GM21526 (cell line): Measurements from ENCODE around the gene CCDC78.
"Not testable (repeated sequence)": the region's sequence is repeated elsewhere in the genome, so short reads cannot be mapped to it uniquely, and the experiment has no call there.

Experiments used
- ATAC-seq: cut with Tn5 transposase; IDR thresholded peaks from one replicate; pipeline ENCODE4 v1.9.1; 2021; ENCODE audit warnings: moderate library complexity; ENCODE audit not compliant: unreplicated experiment, low FRiP score

Gene CCDC78

DNA sequence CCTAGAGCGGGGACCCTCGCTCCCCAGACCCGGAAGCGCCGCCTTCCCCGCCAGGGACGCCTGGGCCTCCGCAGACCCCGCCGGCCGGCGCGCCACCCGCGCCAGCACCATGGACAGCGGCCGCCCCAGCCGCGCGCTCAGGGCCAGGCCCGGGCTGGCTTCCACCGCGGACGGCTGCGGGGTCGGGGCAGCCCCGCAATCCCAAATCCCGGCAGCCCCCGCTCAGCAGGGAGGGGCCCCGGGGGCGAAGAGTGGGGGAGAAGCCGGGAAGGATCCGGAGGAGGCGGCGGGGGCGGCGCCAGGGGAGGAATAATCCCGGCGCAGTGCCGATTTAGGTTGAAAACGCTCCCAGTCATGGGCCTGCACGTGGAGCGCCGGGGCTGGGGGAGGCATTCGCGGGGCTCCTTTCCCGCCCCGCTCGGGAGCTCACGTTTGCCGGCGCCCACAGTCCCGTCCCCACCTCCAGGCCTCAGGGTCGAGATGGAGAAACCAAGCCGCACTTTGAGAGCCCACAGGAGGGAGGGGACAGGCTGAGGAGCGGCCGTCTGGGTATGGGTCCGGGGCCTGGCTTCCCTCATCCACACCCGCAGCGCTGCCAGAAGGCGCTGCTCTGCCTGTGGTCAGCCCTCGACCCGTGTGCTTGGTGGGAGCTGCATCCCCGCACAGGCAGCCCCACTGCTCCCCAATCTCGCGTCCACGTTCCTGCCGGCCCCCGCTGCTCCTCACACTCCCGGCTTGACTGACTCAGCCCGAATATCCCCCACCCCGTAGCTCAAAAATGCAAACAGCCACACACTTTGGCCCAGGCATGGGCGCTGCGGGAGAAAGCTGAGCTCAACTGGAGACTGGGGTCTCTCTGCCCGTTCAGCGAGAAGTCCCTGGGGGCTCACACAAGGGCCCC lies 25.3 kb downstream of the CCDC78 start:
- no peak for ATAC-seq

DNA sequence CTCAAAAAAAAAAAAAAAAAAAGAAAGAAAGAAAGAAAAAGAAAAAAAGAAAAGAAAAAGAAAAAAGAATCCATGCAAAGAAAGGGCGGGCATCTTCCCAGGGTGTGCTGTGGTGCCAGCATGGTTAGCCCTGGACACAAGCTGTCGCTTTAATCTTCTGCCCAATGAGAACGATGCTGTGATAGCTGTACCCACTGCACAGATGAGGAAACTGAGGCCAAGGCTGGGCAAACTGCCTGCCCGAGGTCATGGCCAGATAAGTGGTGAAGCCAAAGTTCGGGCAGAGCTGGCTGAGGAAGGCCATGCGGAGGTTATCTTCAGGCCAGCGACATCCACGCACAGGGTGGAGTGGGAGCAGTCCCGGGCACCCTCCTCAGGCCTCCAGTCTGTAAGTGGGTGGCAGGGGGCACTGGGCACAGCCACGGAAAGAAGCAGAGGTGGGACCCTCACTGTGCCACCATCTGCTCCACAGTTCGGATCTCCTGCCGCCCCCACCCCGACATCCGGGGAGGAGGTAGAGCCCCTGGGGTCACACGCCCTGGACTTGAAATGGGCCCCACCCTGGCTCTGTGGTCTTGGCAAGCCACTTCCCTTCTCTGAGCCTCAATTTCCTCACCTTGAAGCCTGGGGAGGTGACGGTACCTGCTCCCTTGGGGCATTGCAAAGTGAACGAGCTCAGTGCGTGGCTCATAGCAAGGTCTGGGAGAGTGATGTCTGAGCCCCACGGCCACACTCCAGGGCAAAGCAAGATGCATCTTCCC lies 27.2 kb downstream of the CCDC78 start:
- ATAC-seq = no peak

DNA sequence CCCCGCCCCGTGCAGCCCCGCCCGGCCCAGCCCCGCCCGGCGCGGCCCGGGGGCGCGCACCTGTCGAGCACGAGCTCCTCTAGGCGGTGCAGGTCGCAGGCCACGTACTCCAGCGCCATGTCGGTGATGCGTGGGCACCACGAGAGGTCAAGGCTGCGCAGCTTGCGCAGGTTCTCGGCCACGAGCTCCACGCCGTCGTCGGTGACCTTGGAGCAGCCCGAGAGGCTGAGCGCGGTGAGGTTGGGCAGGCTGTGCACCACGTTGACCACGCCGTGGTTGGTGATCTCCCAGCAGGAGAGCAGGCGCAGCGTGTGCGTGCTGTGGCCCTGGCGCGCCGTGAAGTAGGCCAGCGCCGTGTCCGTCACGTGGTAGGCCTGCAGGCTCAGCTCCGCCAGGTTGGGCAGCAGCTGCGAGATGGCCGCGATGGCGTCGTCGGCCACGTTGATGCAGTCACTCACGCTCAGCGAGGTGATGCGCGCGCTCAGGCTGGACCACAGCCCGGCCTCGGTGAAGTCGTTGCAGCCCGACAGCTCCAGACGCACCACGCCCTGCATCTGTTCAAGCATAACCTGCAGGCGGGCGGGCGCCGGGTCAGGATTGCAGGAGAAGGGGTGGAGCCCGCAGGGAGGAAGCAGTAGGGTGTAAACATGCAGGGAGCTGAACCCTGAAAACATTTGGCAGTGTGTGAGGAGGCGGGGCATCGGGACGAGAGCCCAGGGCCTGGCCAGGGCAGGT lies 30.7 kb downstream of the CCDC78 start:
- no peak for ATAC-seq

DNA sequence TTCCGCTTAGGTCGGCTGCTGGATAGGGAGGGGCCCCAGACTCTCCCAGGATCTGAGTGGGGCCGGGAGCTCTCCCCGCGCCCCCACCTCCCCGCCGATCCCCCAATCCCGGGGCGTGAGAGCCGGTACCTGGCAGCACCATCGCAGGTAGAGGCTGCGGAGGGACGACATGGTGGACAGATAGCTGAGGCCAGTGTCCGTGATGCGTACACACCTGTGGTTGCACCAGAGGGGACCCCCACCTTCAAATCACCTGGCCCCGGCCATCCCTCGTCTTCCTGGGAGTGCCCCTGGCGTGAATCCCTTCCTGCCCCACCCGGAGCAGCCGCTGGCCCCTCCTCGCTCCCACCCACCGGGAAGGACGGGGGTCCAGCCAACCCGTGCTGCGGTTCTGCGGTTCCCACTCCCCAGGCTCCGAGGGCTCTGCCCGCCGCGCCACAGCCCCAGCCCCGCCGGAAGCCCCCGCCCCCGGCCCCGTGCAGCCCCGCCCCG lies 31.3 kb downstream of the CCDC78 start:
- ATAC-seq = no peak

DNA sequence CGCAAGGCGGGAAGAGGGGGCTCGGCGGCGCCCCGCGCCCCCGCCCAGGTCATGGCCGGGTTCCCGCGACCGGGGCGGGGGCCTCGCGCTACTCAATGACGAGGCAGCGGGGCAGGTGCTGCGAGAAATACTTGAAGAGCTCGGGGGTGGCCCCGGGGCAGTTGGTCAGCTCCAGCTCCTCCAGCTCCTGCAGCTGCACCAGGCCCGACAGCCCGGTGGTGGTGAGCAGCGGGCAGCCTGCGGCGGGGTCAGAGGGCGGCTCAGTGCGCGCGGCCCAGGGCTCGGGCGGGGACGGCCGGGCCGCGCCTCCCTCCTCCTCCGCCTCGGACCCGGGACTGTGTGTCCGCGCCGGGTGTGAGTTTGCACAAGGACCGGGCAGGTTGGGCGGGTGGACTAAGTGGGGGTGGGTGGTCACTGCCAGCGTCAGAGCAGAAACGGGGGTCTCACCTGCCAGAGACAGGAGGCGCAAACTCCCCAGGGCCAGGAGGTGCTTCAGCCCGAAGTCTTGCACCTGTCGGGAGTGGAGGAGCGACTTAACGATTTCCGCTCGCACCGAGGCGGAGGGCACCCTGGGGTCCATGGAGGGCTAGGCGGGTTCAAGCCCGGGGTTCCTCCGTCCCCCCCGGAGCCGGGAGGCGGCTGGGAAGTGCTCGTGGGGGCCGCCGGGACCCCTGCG lies 31.9 kb downstream of the CCDC78 start:
- ATAC-seq = no peak

DNA sequence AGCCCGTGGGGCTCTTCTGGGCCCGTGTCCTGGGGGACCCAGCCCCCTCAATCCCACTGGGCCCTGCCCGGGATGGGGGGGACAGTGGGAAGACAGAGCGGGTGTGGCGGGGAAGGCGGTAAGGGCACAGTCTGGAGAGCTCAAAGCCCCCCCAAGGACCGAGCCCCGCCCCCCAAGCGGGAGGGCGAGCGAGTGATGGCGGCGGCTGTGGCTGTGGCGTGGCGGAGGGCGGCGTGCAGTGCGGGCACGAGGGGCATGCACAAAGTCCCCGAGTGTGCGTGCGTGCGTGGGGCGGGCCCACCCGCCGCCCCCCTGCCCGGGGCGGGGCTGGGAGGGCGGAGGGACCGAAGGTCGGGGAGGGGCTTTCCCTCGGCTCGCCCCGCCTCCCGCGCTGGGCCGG lies 32.5 kb downstream of the CCDC78 start:
- ATAC-seq = no peak

DNA sequence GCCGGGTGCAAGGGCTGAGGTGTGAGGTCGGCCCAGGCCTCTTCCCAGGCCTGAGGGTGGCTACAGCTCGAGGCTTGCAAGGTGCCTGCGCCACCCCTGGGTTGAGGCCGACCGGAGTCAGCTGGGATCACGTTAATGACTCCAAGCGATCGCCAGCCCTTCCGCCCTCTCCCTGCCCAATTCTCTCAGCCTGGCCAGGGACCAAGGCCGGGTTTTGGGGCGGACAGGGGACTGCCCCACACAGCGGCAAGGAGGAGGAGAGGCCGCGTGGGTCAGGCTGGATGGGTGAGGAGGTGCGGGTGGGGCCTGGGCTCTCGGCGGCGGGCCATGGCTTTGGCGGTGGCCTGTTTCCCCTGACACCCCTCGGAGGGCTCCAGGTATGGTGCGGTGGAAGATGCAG lies 32.9 kb downstream of the CCDC78 start:
- ATAC-seq = no peak

DNA sequence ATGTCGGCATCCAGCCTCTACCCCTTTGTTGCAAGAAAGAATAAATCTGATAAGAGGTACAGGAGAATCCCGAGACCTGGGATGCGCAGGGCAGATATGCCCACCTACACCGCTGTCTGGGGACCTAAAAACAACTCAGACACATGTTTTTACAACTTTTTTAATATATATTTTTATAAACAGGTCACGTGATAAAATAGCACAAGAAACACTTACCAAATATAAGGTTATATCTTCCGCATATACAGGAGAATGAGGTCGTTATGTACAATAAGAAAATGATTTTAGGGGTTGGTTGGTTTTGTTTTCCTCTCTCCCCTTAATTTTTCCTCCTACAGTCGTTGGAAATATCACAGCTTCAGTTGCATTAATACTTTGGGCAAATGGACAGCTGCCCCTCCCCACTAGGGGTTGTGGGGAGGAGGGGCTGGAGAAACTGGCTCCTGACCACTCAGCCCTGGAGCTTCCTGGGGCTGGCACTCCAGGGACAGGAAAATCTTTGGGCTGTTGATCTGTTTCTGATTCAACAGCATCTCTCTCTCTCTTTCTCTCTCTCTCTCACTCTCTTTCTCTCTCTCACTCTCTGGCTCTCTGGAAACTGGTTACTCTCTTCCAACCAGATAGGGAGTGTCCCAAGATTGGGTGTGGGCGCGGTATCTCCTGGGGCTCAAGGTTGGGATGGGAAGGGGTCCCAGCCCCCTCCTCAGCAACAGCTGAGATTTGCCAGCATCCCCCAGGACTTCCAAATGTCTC lies 33.7 kb downstream of the CCDC78 start:
- ATAC-seq = no peak

DNA sequence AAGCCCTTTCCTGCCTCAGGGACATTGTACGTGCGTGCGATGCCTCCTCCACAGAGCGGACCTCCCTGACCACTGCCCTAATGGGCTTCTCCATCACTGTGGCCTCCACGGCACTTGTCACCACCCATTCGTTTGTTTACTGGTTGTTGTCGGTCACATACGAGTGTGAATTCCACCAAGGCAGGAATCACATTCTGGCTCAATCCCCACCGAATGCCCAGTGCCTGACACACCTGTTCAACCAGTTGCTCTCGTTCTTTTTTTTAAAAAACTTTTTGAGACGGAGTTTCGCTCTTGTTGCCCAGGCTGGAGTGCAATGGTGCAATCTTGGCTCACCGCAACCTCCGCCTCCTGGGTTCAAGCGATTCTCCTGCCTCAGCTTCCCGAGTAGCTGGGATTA lies 35.0 kb downstream of the CCDC78 start:
- not testable (repeated sequence) for ATAC-seq

DNA sequence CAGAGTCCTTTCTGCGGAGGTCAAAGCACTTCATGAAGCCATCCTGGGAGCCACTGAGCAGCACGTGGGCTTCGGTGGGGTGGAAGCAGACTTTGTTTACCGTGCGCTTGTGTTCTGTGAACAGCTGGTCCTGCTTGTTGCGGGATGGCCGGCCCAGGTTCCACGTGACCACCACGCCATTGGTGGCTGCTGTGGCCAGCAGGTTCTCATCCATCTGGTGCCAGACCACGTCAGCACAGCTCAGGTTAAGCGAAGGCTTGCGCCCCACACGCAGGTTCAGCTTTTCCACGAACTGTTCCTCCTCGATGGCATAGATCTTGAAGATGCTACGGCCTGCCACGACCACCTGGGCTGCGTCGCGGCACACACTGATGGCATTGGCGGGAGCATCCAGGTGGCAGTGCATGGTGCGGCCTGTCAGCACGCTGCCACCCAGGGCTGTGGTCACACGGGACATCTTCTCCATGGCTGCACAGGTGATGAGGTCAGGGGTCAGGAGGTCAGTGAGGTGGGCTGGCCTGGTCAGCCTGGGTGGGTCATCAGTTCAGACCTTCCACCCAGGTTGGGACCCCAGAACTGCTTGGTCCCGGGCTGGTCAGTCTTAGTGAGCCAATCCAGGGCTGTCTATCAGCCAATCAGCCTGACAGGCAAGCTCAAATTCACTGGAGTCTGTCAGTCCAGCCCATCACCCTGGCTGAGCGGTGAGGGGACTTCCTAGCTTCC lies 36.9 kb downstream of the CCDC78 start:
- no peak for ATAC-seq

DNA sequence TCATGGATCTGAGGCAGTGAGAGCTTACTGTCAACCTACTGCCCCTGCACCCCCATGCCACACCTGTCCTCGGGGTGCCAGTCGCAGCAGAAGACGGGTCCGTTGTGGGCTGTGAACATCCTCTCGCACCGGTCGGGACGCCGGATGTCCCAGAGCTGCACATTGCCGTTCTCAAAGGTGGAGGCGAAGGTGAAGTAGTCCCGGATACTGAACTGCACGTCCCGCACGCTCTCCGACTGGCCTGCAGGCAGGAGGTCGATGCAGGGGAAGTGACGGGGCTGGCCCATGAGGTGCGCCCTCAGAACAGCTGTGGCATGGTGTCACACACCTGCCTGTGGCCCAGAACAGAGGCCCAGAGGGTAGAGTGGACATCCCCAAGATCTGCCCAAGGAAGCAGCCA lies 38.7 kb downstream of the CCDC78 start:
- no peak for ATAC-seq

DNA sequence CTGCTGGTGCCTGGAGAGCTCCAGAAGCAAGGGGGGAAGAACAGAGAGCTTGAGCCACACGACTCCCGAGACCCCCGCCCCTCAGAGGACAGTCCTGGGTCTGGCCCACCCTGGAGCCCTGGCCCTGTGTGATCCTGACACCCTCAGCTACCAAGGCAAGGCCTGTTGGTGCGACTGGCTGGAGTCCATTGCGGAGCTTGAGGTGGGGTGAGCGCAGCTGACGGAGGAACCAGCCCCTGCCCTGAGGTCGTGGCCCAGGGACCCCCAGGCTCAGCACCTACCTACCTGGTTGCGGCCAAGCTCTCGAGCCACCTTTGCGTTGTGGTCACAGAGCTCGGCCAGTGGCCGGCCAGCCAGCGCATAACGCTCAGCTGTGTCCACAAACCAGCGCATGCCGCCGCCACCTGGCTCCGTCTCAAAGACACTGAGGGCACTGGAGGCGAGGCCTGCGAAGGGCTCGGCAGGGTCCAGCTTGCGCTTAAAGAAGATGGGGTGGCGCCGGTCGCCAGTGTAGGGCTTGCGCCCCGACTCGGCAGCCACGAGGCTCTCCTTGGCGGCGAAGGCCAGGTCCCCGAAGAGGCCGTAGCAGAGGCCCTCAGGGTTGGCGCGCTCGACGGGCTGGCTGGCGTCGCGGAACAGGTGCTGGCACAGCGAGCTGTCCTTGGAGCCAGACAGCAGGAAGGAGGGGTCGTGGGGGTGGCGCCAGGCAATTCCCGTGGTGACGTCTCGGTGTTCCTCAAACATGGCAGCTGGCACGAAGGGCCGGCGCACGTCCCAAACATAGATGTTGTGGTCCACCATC lies 39.6 kb downstream of the CCDC78 start:
- no peak for ATAC-seq

DNA sequence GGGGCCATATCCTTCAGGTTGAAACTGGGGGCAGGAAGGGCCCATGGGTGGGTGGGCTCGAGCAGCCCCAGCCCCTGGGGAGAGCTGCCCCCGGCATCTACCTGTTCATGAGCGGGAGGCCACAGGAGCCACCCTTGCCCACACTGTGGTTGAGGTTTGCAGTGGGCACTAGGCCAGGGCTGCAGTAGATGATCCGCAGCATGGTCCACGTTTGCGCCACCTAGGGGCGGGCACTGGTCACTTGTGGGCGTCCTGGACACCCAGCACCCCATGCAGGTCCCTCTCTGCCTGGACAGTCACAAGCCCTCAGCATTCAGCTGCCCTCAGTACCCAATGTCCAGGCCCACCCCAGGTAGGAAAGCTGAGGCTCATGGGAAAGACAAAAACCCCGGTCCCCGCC lies 40.3 kb downstream of the CCDC78 start:
- ATAC-seq = no peak

DNA sequence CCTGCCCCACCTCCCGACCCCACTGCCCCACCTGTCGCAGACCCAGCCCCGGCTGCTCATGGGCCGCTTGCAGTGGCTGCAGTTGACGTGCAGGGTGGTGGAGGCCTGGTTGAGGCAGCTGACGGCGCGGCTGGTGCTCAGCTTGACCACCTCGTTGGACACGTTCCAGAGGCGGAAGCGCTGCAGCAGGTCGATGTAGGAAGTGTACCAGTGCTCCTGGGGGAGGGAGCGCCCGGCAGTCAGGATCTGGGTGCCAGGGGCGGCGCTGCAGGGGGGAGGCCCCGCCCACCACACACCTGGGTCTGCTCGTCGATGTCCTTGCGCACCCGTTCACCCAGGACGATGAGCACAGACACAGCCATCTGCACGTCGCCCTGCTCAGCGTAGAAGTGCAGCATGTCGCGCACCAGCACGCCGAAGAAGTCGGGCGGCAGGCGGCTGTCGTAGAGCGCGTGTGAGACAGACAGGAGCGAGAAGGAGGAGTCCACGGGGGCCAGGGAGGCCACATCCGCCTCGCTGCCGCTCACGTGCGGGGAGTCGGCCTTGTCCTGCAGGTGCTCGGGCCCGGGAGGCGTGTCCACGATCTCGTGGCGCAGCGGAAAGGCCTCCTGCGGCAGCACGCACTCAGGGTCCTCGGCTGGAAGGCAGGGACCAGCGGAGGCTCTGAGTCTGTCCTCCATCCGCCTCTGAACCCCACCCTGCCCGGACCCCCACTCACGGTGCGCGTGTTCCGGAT lies 41.1 kb downstream of the CCDC78 start:
- no peak for ATAC-seq

DNA sequence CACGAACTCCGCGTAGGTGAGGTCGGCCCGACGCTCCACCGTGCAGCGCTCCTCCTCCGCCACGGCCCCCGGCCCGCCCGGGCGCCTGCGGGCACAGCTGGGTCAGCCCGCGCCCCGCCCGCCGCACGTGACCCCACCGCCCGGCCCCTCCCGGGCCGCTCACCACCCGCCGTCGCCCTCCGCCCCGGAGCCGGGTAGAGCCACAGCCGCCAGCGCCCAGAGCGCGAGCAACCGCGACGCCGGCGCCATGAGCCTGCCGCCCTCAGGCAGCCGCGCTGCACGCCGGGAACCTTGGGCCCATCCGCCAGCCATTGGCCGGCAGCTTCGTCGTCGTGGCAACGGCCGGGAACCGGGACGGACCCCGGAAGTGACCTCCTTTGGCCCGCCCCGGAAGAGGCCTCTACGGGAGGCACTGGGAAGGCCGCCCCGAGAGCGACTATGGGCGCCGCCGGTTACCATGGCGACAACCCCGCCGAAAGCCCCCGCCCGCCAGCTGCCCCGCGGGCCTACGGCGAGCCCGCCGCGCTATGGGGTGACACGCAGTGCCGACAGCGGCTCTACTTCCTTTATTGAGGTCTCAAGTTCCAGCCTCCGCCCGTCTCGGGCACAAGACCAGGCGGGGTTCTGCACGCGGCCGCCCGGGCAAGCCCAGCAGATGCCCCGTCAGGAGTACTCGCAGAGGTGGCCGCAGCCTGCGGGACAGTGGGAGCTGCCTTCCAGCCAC lies 42.0 kb downstream of the CCDC78 start, which contains the start of gene JMJD8:
JMJD8 (minus strand) TSS at position 264 of the 724 bp plus-strand sequence; CDS start at position 249, 15 bp downstream.
- peak; percentile 49 for ATAC-seq

DNA sequence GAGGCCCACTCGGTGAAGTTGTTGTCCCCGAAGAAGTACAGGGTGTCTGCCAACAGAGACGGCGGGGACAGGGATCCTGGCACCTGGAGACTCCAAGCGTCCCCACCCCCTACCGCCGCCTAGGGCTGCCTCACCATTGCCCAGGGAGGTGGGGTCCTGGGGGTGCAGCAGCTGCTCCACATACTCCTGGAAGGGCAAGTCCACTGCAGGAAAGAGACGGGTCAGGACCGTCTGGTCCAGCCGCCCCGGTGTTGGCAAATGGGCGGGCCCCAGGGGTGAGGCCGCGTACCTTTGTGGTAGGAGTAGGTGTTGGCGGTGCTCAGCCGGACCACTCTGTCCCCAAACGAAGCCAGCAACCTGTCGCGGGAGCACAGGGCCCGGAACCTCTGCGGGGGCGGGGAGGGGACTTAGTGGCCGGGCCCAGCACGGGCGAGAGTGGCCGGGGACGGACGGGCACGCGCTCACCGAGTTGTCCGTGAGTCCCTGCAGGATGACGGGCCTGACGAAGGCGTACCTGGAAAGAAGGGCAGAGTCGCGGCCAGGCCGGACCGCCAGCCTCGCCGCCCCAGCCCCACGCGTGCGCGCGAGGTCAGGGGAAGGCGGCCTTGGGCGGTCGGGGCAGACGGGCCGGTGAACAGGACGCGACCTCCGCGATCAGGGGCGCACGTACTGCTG lies 42.7 kb downstream of the CCDC78 start:
- no peak for ATAC-seq
